C4-2B (cell line): ENCODE results near the gene CCR4.
"Not testable (repeated sequence)": the region's sequence is repeated elsewhere in the genome, so short reads cannot be mapped to it uniquely, and the experiment has no call there.

ENCODE experiments used
- H3K27ac ChIP-seq: fragments of 450-650 bp; 2 replicates; pipeline ENCODE4 v1.5.1; 2017
- CTCF ChIP-seq: fragments of 450-650 bp; conservative IDR thresholded peaks from 2 replicates; pipeline ENCODE4 v1.5.1; 2017; ENCODE audit warnings: mild to moderate bottlenecking
- ZFX ChIP-seq: fragments of 450-650 bp; IDR thresholded peaks from 2 replicates; pipeline ENCODE4 v1.6.1; 2017

The CCR4 gene

GRCh38 chr3:32968166-32968919 lies 16.9 kb downstream of the CCR4 start:
- TF ChIP-seq ZFX (no peak), CTCF (no peak; the same call in 1 of the 2 replicates)
- no peak overlapping the region for H3K27ac ChIP-seq

GRCh38 chr3:32968920-32969389 lies 17.5 kb downstream of the CCR4 start:
- H3K27ac ChIP-seq, result no peak overlapping the region
- no peak for TF ChIP-seq ZFX
- TF ChIP-seq CTCF, result no peak

- H3K27ac ChIP-seq, result no peak overlapping the region
- TF ChIP-seq ZFX, result no peak
- TF ChIP-seq CTCF, result no peak
Observed at GRCh38 chr3:32969656-32970055, 18.2 kb downstream of the CCR4 start.

- not testable (repeated sequence) for H3K27ac ChIP-seq
Observed at GRCh38 chr3:32971291-32971690, 19.8 kb downstream of the CCR4 start.

GRCh38 chr3:32972482-32973146 lies 21.2 kb downstream of the CCR4 start:
- TF ChIP-seq CTCF, result no peak
- no peak for TF ChIP-seq ZFX

GRCh38 chr3:32973982-32974381 lies 22.5 kb downstream of the CCR4 start:
- H3K27ac ChIP-seq, result no peak overlapping the region
- TF ChIP-seq ZFX (no peak), CTCF (no peak)

More at GRCh38 chr3:32972482-32973146, 21.2 kb downstream of the CCR4 start:
- H3K27ac ChIP-seq, result no peak overlapping the region

- no peak overlapping the region for H3K27ac ChIP-seq
Observed at GRCh38 chr3:32975891-32976595, 24.6 kb downstream of the CCR4 start.

More at GRCh38 chr3:32975891-32976595, 24.6 kb downstream of the CCR4 start:
- no peak for TF ChIP-seq ZFX
- TF ChIP-seq CTCF, result no peak
